Central memory CD8-positive, alpha-beta T cell (primary cell): ENCODE data around the gene TFCP2L1.
A peak's percentile ranks its signal among the peaks of the same experiment; 100 is the strongest.
"Not testable (repeated sequence)": the region's sequence is repeated elsewhere in the genome, so short reads cannot be mapped to it uniquely, and the experiment has no call there.

Source experiments
- ATAC-seq: fragments of 150-1000 bp; cut with Tn5 transposase; replicated peaks from 2 replicates; pipeline ENCODE4 v1.10.0; 2022; ENCODE audit warnings: mild to moderate bottlenecking, moderate FRiP score, moderate number of reproducible peaks; ENCODE audit not compliant: poor library complexity, severe bottlenecking; ENCODE audit errors: extremely low read depth
- DNase-seq, 2 donors: peaks; one replicate each; pipeline ENCODE4 v3.0.0; 2021; ENCODE audit warnings: low spot score in 2 of 2
- H3K27ac Mint-ChIP-seq: one replicate; pipeline ENCODE4 v1.8.0; 2022; ENCODE audit warnings: low read depth, mild to moderate bottlenecking, moderate library complexity, mixed read lengths
- H3K27me3 Mint-ChIP-seq: one replicate; pipeline ENCODE4 v1.8.0; 2022; ENCODE audit warnings: mixed read lengths
- H3K36me3 Mint-ChIP-seq: one replicate; pipeline ENCODE4 v1.8.0; 2022; ENCODE audit warnings: mild to moderate bottlenecking, moderate library complexity, mixed read lengths; ENCODE audit not compliant: insufficient read depth
- H3K4me1 Mint-ChIP-seq: one replicate; pipeline ENCODE4 v1.8.0; 2022; ENCODE audit warnings: mixed read lengths
- H3K4me3 Mint-ChIP-seq: one replicate; pipeline ENCODE4 v1.8.0; 2022; ENCODE audit warnings: mild to moderate bottlenecking, moderate library complexity, mixed read lengths
- H3K9me3 Mint-ChIP-seq: one replicate; pipeline ENCODE4 v1.8.0; 2022; ENCODE audit warnings: mixed read lengths

TFCP2L1 gene

GRCh38 chr2:121284463-121285449, at the start of gene TFCP2L1:
TSS of gene TFCP2L1 (minus strand) at chr2:121285202. CDS start at chr2:121285109, 93 bp downstream.
- no peaks in the 10 kb centered on the region for H3K9me3 Mint-ChIP-seq
- H3K27me3 Mint-ChIP-seq = peaks cover 40% of the 10 kb centered on the region
- peaks cover 2% of the 10 kb centered on the region for H3K36me3 Mint-ChIP-seq
- H3K27ac Mint-ChIP-seq = peak within 1 kb of the TSS; percentile 86
- H3K4me3 Mint-ChIP-seq = peak within 1 kb of the TSS; percentile 78
- ATAC-seq = peak; percentile 63
- peaks cover 7% of the 10 kb centered on the region for H3K4me1 Mint-ChIP-seq
- DNase-seq = no peak

- Mint-ChIP-seq H3K36me3 (peaks cover 6% of the 10 kb centered on the region), H3K27ac (peak overlapping the region; percentile 41), H3K27me3 (no peaks in the 10 kb centered on the region), H3K4me1 (peaks cover 16% of the 10 kb centered on the region), H3K9me3 (no peaks in the 10 kb centered on the region), H3K4me3 (no peak overlapping the region)
- no peak for DNase-seq
- peak; percentile 49 for ATAC-seq
Measured at GRCh38 chr2:121333834-121334558, 49.0 kb upstream of the TFCP2L1 start.

GRCh38 chr2:121333231-121333630, 48.2 kb upstream of the TFCP2L1 start:
- no peak for ATAC-seq
- Mint-ChIP-seq H3K27me3 (no peaks in the 10 kb centered on the region), H3K9me3 (no peaks in the 10 kb centered on the region), H3K27ac (peak overlapping the region; percentile 41), H3K36me3 (peaks cover 4% of the 10 kb centered on the region), H3K4me1 (peaks cover 16% of the 10 kb centered on the region), H3K4me3 (no peak overlapping the region)
- DNase-seq = no peak

- H3K27me3 Mint-ChIP-seq, ATAC-seq, H3K36me3 Mint-ChIP-seq, H3K4me3 Mint-ChIP-seq, DNase-seq, H3K27ac Mint-ChIP-seq, H3K9me3 Mint-ChIP-seq: not testable (repeated sequence)
- H3K4me1 Mint-ChIP-seq = peaks cover 16% of the 10 kb centered on the region
Measured at GRCh38 chr2:121331324-121331723, 46.3 kb upstream of the TFCP2L1 start.

GRCh38 chr2:121330921-121331320, 45.9 kb upstream of the TFCP2L1 start:
- DNase-seq (no peak), ATAC-seq (no peak)
- Mint-ChIP-seq H3K4me3 (no peak overlapping the region), H3K27ac (peak overlapping the region; percentile 62), H3K27me3 (no peaks in the 10 kb centered on the region), H3K9me3 (no peaks in the 10 kb centered on the region), H3K4me1 (peaks cover 13% of the 10 kb centered on the region), H3K36me3 (peaks cover 6% of the 10 kb centered on the region)

- no peak for ATAC-seq
Measured at GRCh38 chr2:121329786-121330185, 44.8 kb upstream of the TFCP2L1 start.

GRCh38 chr2:121326628-121327027, 41.6 kb upstream of the TFCP2L1 start:
- Mint-ChIP-seq H3K4me1 (peaks cover 6% of the 10 kb centered on the region), H3K9me3 (no peaks in the 10 kb centered on the region), H3K4me3 (no peak overlapping the region), H3K27me3 (no peaks in the 10 kb centered on the region), H3K27ac (no peak overlapping the region), H3K36me3 (peaks cover 2% of the 10 kb centered on the region)
- no peak for DNase-seq
- ATAC-seq = no peak

More at GRCh38 chr2:121329786-121330185, 44.8 kb upstream of the TFCP2L1 start:
- Mint-ChIP-seq H3K4me3 (no peak overlapping the region), H3K27me3 (no peaks in the 10 kb centered on the region), H3K36me3 (peaks cover 4% of the 10 kb centered on the region), H3K27ac (no peak overlapping the region), H3K9me3 (no peaks in the 10 kb centered on the region), H3K4me1 (peaks cover 18% of the 10 kb centered on the region)
- DNase-seq = no peak

- ATAC-seq = no peak
- no peaks in the 10 kb centered on the region for H3K9me3 Mint-ChIP-seq
- H3K27ac Mint-ChIP-seq = no peak overlapping the region
- no peak for DNase-seq
- no peaks in the 10 kb centered on the region for H3K27me3 Mint-ChIP-seq
- peaks cover 2% of the 10 kb centered on the region for H3K36me3 Mint-ChIP-seq
- H3K4me1 Mint-ChIP-seq = peaks cover 6% of the 10 kb centered on the region
- H3K4me3 Mint-ChIP-seq = no peak overlapping the region
Measured at GRCh38 chr2:121324601-121325000, 39.6 kb upstream of the TFCP2L1 start.

GRCh38 chr2:121321476-121321875, 36.5 kb upstream of the TFCP2L1 start:
- no peak overlapping the region for H3K4me3 Mint-ChIP-seq
- H3K4me1 Mint-ChIP-seq = peaks cover 6% of the 10 kb centered on the region
- no peaks in the 10 kb centered on the region for H3K27me3 Mint-ChIP-seq
- H3K36me3 Mint-ChIP-seq = no peaks in the 10 kb centered on the region
- no peak overlapping the region for H3K27ac Mint-ChIP-seq
- no peak for DNase-seq
- H3K9me3 Mint-ChIP-seq = no peaks in the 10 kb centered on the region
- ATAC-seq = no peak

GRCh38 chr2:121319941-121320340, 34.9 kb upstream of the TFCP2L1 start:
- no peak for DNase-seq
- Mint-ChIP-seq H3K27ac (no peak overlapping the region), H3K9me3 (no peaks in the 10 kb centered on the region)

GRCh38 chr2:121316986-121317385, 32.0 kb upstream of the TFCP2L1 start:
- no peaks in the 10 kb centered on the region for H3K36me3 Mint-ChIP-seq
- DNase-seq (no peak), ATAC-seq (no peak)
- H3K4me1 Mint-ChIP-seq = no peaks in the 10 kb centered on the region
- H3K27ac Mint-ChIP-seq = no peak overlapping the region
- H3K4me3 Mint-ChIP-seq = no peak overlapping the region
- no peaks in the 10 kb centered on the region for H3K27me3 Mint-ChIP-seq
- no peaks in the 10 kb centered on the region for H3K9me3 Mint-ChIP-seq

More at GRCh38 chr2:121319941-121320340, 34.9 kb upstream of the TFCP2L1 start:
- H3K36me3 Mint-ChIP-seq = no peaks in the 10 kb centered on the region
- H3K4me3 Mint-ChIP-seq = no peak overlapping the region
- H3K27me3 Mint-ChIP-seq = no peaks in the 10 kb centered on the region
- no peak for ATAC-seq
- no peaks in the 10 kb centered on the region for H3K4me1 Mint-ChIP-seq

GRCh38 chr2:121313701-121314100, 28.7 kb upstream of the TFCP2L1 start:
- not testable (repeated sequence) for H3K4me3 Mint-ChIP-seq, H3K27me3 Mint-ChIP-seq, ATAC-seq, H3K27ac Mint-ChIP-seq, H3K9me3 Mint-ChIP-seq, DNase-seq, H3K36me3 Mint-ChIP-seq
- peaks cover 16% of the 10 kb centered on the region for H3K4me1 Mint-ChIP-seq
